Body of pancreas (tissue), 4 donors: ENCODE results near the gene IRAK1BP1.

Experiments
- CTCF ChIP-seq, 7 experiments: fragments of 450-650 bp in 4 of 7; fragments of 200-600 bp in 3 of 7; sonication (generic) in 3 of 7; IDR thresholded peaks; one replicate each; pipeline ENCODE4 v1.5.1; 2016 to 2019; ENCODE audit warnings: antibody characterized with exemption in 7 of 7
- POLR2A ChIP-seq, 3 donors: fragments of 450-650 bp; IDR thresholded peaks; one replicate each; pipeline ENCODE4 v1.6.1; 2016; ENCODE audit warnings: antibody characterized with exemption in 3 of 3, mild to moderate bottlenecking in 2 of 3

- TF ChIP-seq CTCF (IDR thresholded peaks at IDR 0.05) (no peak), POLR2A (IDR thresholded peaks at IDR 0.05) (no peak)
Measured at GRCh38 chr6:78925317-78925716, 58.0 kb downstream of the IRAK1BP1 start.
